ACC112 (cell line): ENCODE measurements around the gene CDH5.
"Not testable (repeated sequence)": the region's sequence is repeated elsewhere in the genome, so short reads cannot be mapped to it uniquely, and the experiment has no call there.

Source experiments
- H2AFZ ChIP-seq: fragments of 200-600 bp; sonication (generic); one replicate; pipeline ENCODE4 v1.6.0; 2017; ENCODE audit warnings: antibody characterized with exemption, low read length; ENCODE audit not compliant: unreplicated experiment
- H3K27ac ChIP-seq: fragments of 200-600 bp; sonication (generic); 2 replicates; pipeline ENCODE4 v1.5.1; 2014; ENCODE audit warnings: low read depth, mild to moderate bottlenecking, antibody characterized with exemption, low read length, moderate library complexity
- H3K27me3 ChIP-seq: fragments of 200-600 bp; sonication (generic); 2 replicates; pipeline ENCODE4 v1.6.1; 2014; ENCODE audit warnings: mild to moderate bottlenecking, antibody characterized with exemption, low read length, moderate library complexity, mixed read lengths; ENCODE audit not compliant: insufficient read depth
- H3K36me3 ChIP-seq: fragments of 200-600 bp; sonication (generic); 2 replicates; pipeline ENCODE4 v1.6.1; 2016; ENCODE audit warnings: mild to moderate bottlenecking, antibody characterized with exemption, low read length, moderate library complexity, mixed read lengths; ENCODE audit not compliant: insufficient read depth
- H3K4me1 ChIP-seq: fragments of 200-600 bp; sonication (generic); one replicate; pipeline ENCODE4 v1.6.1; 2016; ENCODE audit warnings: low read length, mixed read lengths; ENCODE audit not compliant: insufficient read depth, unreplicated experiment, control insufficient read depth
- H3K4me3 ChIP-seq: fragments of 200-600 bp; sonication (generic); 2 replicates; pipeline ENCODE4 v1.5.1; 2014; ENCODE audit warnings: mild to moderate bottlenecking, low read depth, low read length
- H3K79me2 ChIP-seq: fragments of 200-600 bp; sonication (generic); one replicate; pipeline ENCODE4 v1.6.0; 2016; ENCODE audit warnings: low read length; ENCODE audit not compliant: control insufficient read depth, unreplicated experiment, insufficient read depth

The CDH5 gene, protein sequence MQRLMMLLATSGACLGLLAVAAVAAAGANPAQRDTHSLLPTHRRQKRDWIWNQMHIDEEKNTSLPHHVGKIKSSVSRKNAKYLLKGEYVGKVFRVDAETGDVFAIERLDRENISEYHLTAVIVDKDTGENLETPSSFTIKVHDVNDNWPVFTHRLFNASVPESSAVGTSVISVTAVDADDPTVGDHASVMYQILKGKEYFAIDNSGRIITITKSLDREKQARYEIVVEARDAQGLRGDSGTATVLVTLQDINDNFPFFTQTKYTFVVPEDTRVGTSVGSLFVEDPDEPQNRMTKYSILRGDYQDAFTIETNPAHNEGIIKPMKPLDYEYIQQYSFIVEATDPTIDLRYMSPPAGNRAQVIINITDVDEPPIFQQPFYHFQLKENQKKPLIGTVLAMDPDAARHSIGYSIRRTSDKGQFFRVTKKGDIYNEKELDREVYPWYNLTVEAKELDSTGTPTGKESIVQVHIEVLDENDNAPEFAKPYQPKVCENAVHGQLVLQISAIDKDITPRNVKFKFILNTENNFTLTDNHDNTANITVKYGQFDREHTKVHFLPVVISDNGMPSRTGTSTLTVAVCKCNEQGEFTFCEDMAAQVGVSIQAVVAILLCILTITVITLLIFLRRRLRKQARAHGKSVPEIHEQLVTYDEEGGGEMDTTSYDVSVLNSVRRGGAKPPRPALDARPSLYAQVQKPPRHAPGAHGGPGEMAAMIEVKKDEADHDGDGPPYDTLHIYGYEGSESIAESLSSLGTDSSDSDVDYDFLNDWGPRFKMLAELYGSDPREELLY

DNA sequence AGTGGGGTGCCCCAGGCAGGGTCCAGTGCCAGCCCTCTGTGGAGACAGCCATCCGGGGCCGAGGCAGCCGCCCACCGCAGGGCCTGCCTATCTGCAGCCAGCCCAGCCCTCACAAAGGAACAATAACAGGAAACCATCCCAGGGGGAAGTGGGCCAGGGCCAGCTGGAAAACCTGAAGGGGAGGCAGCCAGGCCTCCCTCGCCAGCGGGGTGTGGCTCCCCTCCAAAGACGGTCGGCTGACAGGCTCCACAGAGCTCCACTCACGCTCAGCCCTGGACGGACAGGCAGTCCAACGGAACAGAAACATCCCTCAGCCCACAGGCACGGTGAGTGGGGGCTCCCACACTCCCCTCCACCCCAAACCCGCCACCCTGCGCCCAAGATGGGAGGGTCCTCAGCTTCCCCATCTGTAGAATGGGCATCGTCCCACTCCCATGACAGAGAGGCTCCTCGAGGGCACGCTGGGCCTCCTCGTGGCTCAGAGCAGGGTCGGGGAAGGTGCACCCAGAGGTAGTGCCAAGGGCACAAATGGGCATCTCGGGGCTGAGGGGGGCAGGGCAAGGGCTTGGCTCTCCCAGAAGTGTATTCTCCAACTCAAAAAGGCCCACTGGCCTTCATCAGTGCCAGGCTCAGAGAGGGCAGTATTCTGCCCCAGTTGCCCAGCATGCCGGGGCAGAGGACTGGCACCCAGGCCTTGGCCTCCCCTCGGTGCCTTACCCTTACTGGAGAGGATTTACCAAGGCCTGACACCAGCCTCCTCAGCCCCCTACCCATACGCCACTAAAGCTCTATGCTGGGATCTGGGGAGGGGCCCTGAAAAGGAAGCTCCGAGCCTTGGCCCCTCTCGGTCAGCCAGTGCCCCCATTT is at the start of gene CDH5:
Gene CDH5 (plus strand): TSS at position 259 of the 867 bp plus-strand sequence. CDS start 12,647 bp downstream, outside the sequence.
- H3K27ac ChIP-seq = no peak within 1 kb of the TSS
- peaks cover 14% of the 10 kb centered on the region for H3K4me1 ChIP-seq
- no peaks in the 10 kb centered on the region for H3K36me3 ChIP-seq
- no peak within 1 kb of the TSS for H2AFZ ChIP-seq
- H3K27me3 ChIP-seq = 0 out of 2 replicates have a peak, but pooled peaks cover 2% of the 10 kb centered on the region
- H3K4me3 ChIP-seq = no peak within 1 kb of the TSS
- no peaks in the 10 kb centered on the region for H3K79me2 ChIP-seq

DNA sequence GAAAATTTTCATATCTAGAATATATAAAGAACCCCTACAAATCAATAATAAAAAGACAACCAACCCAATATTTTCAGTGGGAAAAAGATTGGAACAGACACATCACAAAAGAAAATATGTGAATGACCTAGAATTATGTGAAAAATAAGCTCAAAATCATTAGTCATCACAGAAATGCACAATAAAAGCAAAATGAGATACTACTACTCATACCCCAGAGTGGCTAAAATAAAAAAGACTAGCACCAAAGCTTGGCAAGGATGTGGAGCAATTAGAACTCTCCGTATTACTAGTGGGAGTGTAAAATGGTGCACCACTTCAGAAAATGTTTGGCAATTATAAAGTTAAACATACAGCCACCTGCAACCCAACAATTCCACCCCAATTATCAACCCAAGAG is 48.0 kb upstream of the CDH5 start:
- Histone ChIP-seq H3K4me3 (no peak overlapping the region), H2AFZ (no peak overlapping the region), H3K27me3 (peaks cover 27% of the 10 kb centered on the region), H3K36me3 (no peaks in the 10 kb centered on the region), H3K79me2 (no peaks in the 10 kb centered on the region), H3K27ac (no peak overlapping the region), H3K4me1 (peaks cover 4% of the 10 kb centered on the region)

DNA sequence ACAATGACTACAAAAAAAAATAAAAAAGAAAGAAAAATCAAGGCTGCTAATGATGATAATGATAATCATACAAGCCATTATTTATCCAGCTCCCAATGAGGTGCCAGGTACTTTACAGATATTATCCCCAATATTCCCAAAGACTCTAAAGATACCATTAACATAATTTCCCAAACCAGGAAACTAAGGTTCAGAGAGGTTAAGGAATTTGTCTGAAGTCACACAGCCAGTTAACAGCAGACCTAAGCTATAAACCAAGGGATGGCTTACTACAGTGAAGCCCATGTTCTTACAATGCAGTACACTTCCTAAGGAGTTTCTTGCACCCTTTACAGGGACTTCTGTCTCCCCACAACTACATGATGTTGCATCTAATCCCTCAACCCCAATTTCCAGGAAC is 45.7 kb upstream of the CDH5 start:
- Histone ChIP-seq H3K4me1 (no peaks in the 10 kb centered on the region), H3K27me3 (peaks cover 22% of the 10 kb centered on the region)

DNA sequence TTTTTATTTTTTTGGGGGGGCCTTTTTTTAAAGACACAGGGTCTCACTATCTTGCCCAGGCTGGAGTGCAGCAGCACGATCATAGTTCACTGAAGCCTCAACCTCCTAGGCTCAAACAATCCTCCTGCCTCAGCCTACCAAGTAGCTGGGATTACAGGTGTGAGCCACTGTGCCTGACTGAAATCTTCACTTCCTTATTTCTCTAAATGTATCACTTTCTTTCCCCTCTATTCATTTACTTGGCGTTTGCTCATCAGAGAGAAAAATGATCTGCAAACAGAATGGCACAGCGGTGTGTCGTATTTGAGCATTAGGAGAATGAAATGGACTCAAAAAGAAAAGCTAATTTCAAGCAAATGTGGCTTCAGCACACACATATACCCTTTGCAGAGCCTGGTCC is 44.3 kb upstream of the CDH5 start:
- Histone ChIP-seq H3K4me1 (no peaks in the 10 kb centered on the region), H3K27ac (no peak overlapping the region), H3K27me3 (peaks cover 25% of the 10 kb centered on the region), H3K36me3 (no peaks in the 10 kb centered on the region), H2AFZ (no peak overlapping the region), H3K79me2 (no peaks in the 10 kb centered on the region), H3K4me3 (no peak overlapping the region)

More for the DNA sequence above, 45.7 kb upstream of the CDH5 start:
- no peak overlapping the region for H3K4me3 ChIP-seq
- H3K27ac ChIP-seq = no peak overlapping the region
- H3K36me3 ChIP-seq = no peaks in the 10 kb centered on the region
- no peaks in the 10 kb centered on the region for H3K79me2 ChIP-seq
- no peak overlapping the region for H2AFZ ChIP-seq

DNA sequence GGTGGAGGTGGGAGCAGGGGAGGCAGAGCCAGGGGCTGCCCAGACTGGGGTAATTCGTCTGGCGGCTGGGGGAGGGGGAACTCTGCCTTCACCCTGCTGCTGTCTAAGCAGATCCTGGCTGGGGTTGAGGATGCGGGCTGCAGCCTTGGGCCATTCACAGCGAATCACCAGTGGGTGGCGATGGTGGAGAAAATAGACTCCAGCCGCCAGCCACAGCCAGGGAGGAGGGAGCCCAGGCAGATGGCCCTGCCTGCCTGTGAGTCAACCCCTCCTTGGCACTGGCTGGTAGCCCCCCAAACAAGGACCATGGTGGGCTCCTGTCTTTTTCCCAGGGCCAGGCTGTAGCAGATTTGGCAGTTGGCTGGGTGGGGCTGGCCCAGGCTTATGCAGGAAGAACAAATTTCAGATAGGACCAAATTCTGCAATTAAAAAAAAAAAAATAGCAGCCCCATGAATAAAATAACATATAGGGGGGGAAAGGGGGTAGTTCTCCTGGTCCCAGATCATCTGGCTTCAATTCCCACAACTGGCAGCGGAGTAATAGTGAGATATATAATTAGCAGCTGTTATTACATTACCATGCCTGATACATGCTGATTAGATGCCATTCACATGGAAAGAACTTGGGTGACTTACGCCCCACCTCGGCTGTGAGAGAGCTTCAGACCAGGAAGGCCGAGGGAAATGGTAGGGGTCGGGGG is 41.5 kb upstream of the CDH5 start:
- Histone ChIP-seq H3K27me3 (peaks cover 13% of the 10 kb centered on the region), H2AFZ (no peak overlapping the region), H3K79me2 (no peaks in the 10 kb centered on the region), H3K36me3 (no peaks in the 10 kb centered on the region), H3K4me3 (no peak overlapping the region), H3K27ac (no peak overlapping the region), H3K4me1 (no peaks in the 10 kb centered on the region)

DNA sequence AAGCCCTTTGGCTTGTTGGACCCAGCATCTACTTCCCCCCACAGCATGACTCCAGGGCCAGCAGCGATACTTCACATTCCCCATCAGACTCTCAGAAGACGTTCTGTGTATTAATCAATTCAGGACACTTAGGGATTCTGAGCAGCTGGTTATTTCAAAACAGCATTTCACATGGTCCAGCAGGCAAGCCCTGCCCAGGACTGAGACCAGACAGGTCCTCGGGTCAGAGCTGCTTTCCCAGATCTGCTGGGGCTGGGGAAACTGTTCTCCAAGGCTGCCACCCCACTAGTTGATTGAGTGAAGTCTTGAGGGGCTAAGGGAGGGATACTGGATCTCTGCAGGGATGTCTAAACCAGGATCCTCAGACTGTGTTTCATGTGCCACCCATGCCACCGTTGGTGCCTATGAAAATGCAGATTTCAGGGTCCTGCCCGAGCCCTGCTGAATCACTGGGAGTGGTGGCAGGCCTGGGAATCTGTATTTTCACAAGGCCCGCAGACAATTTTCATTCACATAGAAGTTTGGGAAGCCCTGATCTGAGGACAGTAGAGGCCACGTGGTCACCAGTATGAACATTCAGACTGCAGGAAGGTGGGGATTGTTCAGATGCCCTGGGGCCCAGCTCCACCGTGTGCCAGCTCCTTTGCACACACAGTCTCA is 40.6 kb upstream of the CDH5 start:
- Histone ChIP-seq H2AFZ (no peak overlapping the region), H3K27ac (no peak overlapping the region), H3K4me1 (no peaks in the 10 kb centered on the region), H3K4me3 (no peak overlapping the region), H3K36me3 (no peaks in the 10 kb centered on the region), H3K27me3 (peaks cover 13% of the 10 kb centered on the region), H3K79me2 (no peaks in the 10 kb centered on the region)

DNA sequence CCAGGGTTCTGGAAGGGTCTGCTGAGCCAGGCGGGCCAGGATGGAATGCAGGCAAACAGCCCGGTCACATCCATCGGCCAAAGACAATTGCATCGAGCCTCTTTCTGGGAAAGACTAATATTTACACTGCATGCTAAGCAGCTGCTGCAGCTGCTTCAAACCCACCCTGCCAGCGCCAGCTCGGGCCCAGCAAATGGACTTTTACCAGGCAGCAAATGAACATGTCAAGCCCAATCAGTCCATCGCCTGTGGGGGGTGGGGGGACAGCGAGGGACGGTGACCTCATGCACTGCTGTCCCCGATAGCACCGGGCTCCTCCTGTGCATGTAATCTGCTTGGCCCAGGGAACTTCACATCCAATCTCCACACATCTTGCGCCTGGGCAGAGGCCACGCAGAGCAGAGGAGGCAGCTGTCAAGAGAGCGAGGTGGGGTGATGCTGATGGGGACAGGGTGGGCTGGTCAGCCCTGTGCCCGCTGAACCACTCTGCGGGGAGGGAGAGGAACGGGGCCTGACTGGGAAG is 39.4 kb upstream of the CDH5 start:
- Histone ChIP-seq H3K4me3 (no peak overlapping the region), H3K27me3 (peaks cover 18% of the 10 kb centered on the region), H3K4me1 (no peaks in the 10 kb centered on the region), H2AFZ (no peak overlapping the region), H3K79me2 (no peaks in the 10 kb centered on the region), H3K36me3 (no peaks in the 10 kb centered on the region), H3K27ac (no peak overlapping the region)

DNA sequence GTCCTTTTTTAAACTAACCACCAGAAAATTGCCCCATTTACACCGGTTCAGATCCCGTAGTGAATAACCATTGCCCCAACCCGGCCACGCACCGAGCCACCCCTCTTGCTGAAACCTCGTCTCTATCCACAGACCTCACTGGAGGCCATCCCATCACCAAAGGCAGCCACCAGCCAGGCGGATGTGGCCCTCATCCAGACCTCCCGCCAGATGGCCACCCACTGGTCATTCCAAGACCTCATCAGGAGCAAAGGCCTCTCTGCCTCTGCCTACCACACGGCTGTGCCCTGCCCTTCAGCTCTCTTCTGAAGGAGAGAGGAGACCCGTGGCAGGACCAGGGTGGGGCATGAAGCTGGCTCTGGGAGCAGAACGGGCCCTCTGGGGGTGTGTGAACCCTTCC is 38.2 kb upstream of the CDH5 start:
- H3K4me1 ChIP-seq = no peaks in the 10 kb centered on the region
- no peaks in the 10 kb centered on the region for H3K79me2 ChIP-seq
- no peak overlapping the region for H2AFZ ChIP-seq
- no peak overlapping the region for H3K4me3 ChIP-seq
- peaks cover 19% of the 10 kb centered on the region for H3K27me3 ChIP-seq
- no peaks in the 10 kb centered on the region for H3K36me3 ChIP-seq
- no peak overlapping the region for H3K27ac ChIP-seq

DNA sequence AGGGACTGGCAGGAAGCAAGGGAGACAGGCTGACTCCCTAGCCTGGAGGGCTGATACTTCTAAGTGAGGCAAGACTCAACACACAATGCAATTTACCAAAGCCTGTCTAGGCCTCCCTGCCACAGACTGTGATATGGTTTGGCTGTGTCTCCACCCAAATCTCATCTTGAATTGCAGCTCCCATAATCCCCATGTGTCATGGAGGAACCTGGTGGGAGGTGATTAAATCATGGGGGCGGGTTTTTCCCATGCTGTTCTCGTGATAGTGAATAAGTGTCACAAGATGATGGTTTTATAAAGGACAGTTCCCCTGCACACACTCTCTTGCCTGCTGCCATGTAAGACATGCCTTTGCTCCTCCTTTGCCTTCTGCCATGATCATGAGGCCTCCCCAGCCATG is 35.0 kb upstream of the CDH5 start:
- not testable (repeated sequence) for H3K4me3 ChIP-seq, H3K27ac ChIP-seq, H3K4me1 ChIP-seq, H3K79me2 ChIP-seq, H3K36me3 ChIP-seq, H2AFZ ChIP-seq
- H3K27me3 ChIP-seq = peaks cover 42% of the 10 kb centered on the region
